Prostate gland (tissue), 2 donors: ENCODE results near the gene SYT13. TPM values are rescaled to one million over a fixed set of nuclear protein-coding genes. Genes with fewer than 3 reads are reported as not detected.

ENCODE experiments used
- DNase-seq: peaks from one replicate; pipeline ENCODE4 v3.0.0-alpha.2; 2019; ENCODE audit warnings: low spot score
- H3K27ac ChIP-seq, 2 donors: fragments of 200-600 bp; sonication (generic); 2 replicates each; pipeline ENCODE4 v1.5.1; 2017 to 2019
- H3K27me3 ChIP-seq: fragments of 200-600 bp; sonication (generic); replicated peaks from 2 replicates; pipeline ENCODE4 v1.5.1; 2019; ENCODE audit not compliant: insufficient read depth
- H3K36me3 ChIP-seq, 2 donors: fragments of 200-600 bp; sonication (generic); 1 replicate in 1 of 2; 2 replicates in 1 of 2; pipeline versions ENCODE4 v1.5.1 to v1.8.1; 2017 to 2019
- H3K4me1 ChIP-seq: fragments of 200-600 bp; sonication (generic); replicated peaks from 2 replicates; pipeline ENCODE4 v1.5.1; 2019
- H3K4me3 ChIP-seq, 2 donors: fragments of 200-600 bp; sonication (generic); 2 replicates each; pipeline ENCODE4 v1.5.1; 2017 to 2019
- H3K9me3 ChIP-seq: fragments of 200-600 bp; sonication (generic); 2 replicates; pipeline ENCODE4 v1.5.1; 2017
- POLR2A ChIP-seq: fragments of 450-650 bp; IDR thresholded peaks from one replicate; pipeline ENCODE4 v1.6.1; 2016; ENCODE audit warnings: antibody characterized with exemption, mild to moderate bottlenecking
- POLR2AphosphoS5 ChIP-seq: sonication (generic); formaldehyde crosslinking; IDR thresholded peaks from one replicate; pipeline ENCODE4 v1.6.1; 2017; ENCODE audit warnings: antibody characterized with exemption
- WGBS: methylation state at CpG from one replicate; pipeline ENCODE4 v1.1.5; 2018; 5-methylcytosine and 5-hydroxymethylcytosine counted together
- intact Hi-C: fragments of 100-400 bp; cut with DNase I; formaldehyde crosslinking; loops from one replicate; pipeline ENCODE4 v1.14.2; 2022
- total RNA-seq, 2 donors: library from RNA; depleted of rRNA; stranded (reverse); fragments of >200 nt; gene quantifications; one replicate each; pipeline ENCODE4 v1.1.0, GENCODE V29; 2016
- TF ChIP-seq, protein P1 (sequence below), 4 experiments: fragments of 200-600 bp in 2 of 4; fragments of 450-650 bp in 2 of 4; sonication (generic) in 2 of 4; IDR thresholded peaks; 1 replicate in 3 of 4; 2 replicates in 1 of 4; pipeline ENCODE4 v1.5.1; 2016 to 2019; ENCODE audit warnings: antibody characterized with exemption in 4 of 4, mild to moderate bottlenecking in 2 of 4, moderate library complexity in 2 of 4

The SYT13 gene
- total RNA-seq, 2 donors from 2014 or later, result 0.80 to 4.8 TPM

DNA sequence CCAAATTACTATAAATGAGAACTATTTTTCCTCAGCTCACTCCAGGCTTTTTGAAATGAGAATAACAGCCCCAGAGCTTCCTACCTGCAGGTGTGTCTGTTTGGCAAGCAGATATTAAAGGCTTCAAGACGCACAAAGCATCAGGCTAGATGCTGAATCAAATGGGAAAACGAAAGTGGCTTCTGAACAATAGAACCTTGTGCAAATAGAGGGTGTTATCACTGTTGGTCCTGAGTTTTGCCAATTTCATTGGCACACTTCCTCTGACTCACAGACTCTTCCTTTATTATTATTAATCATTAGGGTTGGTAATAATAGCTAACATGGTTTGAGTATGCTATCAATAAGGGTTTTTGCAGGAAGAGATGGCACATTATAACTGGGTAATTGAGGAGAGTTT, 13.4 kb downstream of the SYT13 start:
- TF ChIP-seq, protein P1, sequence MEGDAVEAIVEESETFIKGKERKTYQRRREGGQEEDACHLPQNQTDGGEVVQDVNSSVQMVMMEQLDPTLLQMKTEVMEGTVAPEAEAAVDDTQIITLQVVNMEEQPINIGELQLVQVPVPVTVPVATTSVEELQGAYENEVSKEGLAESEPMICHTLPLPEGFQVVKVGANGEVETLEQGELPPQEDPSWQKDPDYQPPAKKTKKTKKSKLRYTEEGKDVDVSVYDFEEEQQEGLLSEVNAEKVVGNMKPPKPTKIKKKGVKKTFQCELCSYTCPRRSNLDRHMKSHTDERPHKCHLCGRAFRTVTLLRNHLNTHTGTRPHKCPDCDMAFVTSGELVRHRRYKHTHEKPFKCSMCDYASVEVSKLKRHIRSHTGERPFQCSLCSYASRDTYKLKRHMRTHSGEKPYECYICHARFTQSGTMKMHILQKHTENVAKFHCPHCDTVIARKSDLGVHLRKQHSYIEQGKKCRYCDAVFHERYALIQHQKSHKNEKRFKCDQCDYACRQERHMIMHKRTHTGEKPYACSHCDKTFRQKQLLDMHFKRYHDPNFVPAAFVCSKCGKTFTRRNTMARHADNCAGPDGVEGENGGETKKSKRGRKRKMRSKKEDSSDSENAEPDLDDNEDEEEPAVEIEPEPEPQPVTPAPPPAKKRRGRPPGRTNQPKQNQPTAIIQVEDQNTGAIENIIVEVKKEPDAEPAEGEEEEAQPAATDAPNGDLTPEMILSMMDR (IDR thresholded peaks at IDR 0.05), result no peak
- TF ChIP-seq POLR2A (no peak), POLR2AphosphoS5 (no peak)
- no peaks in the 10 kb centered on the region for H3K4me1 ChIP-seq
- H3K36me3 ChIP-seq, result no peaks in the 10 kb centered on the region
- DNase-seq, result no peak
- H3K9me3 ChIP-seq, result no peaks in the 10 kb centered on the region
- WGBS, result 47% methylated on average over 2 of the region's 2 CpGs
- H3K27ac ChIP-seq, result no peak overlapping the region
- intact Hi-C loops, result no loop called here
- no peaks in the 10 kb centered on the region for H3K27me3 ChIP-seq
- no peak overlapping the region for H3K4me3 ChIP-seq

DNA sequence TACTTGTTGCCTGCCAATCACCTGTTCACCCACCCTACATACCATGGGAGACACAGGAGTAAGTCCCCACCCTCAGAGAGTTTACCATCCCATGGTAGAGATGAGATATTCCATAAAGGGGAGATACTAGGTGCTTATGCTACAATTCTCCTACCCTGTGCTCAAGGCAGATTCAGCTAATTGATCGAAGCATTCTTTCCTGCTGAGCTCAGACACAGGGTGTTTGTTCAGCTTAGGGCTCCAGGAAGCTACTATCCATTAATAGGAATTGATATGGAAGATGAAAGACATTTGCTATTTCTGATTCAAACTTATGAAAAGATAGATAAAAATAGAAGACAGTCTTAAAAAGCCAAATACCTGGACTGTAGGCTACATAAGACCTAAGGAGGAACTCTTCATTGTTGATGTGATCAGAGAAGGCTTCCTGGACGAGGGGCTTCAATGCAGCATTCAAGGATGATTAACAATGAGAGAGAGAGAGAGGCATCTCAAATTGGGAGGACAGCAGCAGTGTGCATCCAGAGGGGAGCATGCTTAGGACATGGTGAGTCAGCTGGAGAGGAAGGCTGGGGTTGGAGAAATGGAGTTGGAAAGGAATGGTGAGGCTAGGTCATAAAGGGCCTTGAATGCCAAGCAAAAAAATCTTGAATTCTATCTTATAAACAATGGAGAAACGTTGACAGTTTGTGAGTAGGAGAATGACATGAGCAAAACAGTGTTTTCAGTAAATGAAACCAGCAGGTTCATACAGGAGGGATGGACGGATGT, 15.0 kb downstream of the SYT13 start:
- Histone ChIP-seq H3K4me3 (no peak overlapping the region), H3K36me3 (no peaks in the 10 kb centered on the region), H3K9me3 (no peaks in the 10 kb centered on the region), H3K27me3 (no peaks in the 10 kb centered on the region), H3K4me1 (no peaks in the 10 kb centered on the region), H3K27ac (no peak overlapping the region)
- TF ChIP-seq, protein P1 (IDR thresholded peaks at IDR 0.05), result no peak
- TF ChIP-seq POLR2A (no peak), POLR2AphosphoS5 (no peak)
- intact Hi-C loops, result no loop called here
- WGBS, result 83% methylated on average over 4 of the region's 4 CpGs
- DNase-seq, result no peak

GRCh38 chr11:45269678-45270077, 16.5 kb downstream of the SYT13 start:
- Histone ChIP-seq H3K4me1 (no peaks in the 10 kb centered on the region), H3K9me3 (no peaks in the 10 kb centered on the region), H3K4me3 (no peak overlapping the region), H3K36me3 (no peaks in the 10 kb centered on the region), H3K27me3 (no peaks in the 10 kb centered on the region), H3K27ac (no peak overlapping the region)
- TF ChIP-seq POLR2AphosphoS5 (no peak), POLR2A (no peak)
- TF ChIP-seq, protein P1 (IDR thresholded peaks at IDR 0.05), result no peak
- intact Hi-C loops, result no loop called here
- no peak for DNase-seq

DNA sequence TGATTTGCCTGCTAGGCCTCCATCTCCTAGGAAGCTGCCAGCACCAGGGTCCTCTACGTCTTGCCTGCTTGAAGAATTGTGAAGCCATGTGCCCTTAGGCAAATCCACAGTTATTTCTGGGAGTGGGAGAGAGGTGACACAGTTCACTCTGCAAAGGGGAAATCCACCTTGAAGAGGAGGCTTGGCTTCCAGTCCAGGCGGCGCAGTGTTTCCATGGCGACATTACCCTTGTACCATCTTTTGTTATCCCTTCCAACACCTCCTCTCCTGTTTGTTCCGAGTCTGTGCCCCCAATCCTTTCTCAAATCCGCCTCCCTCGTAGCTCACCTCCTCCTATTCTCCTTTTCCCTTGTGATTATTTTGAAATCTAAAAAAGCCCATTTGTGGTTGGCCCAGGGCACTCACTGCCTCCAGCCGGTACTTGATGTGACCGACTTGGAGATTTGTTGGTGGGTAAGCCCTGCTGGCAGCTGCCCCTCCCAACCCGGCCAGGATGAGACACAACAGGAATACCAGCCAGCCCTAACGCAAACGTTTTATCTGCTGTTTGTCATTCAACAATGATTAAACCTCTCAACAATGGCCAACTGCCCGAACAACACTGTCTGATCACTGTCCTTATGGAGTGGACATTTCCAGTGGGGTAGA, 18.4 kb downstream of the SYT13 start:
- TF ChIP-seq POLR2AphosphoS5 (no peak), POLR2A (no peak)
- TF ChIP-seq, protein P1 (IDR thresholded peaks at IDR 0.05), result no peak
- intact Hi-C loops, result no loop called here
- H3K4me3 ChIP-seq, result no peak overlapping the region
- no peak for DNase-seq
- H3K9me3 ChIP-seq, result no peaks in the 10 kb centered on the region
- 54% methylated on average over 13 of the region's 13 CpGs for WGBS
- H3K4me1 ChIP-seq, result no peaks in the 10 kb centered on the region
- no peak overlapping the region for H3K27ac ChIP-seq
- H3K27me3 ChIP-seq, result no peaks in the 10 kb centered on the region
- H3K36me3 ChIP-seq, result no peaks in the 10 kb centered on the region

- Histone ChIP-seq H3K27me3 (no peaks in the 10 kb centered on the region), H3K4me3 (no peak overlapping the region), H3K36me3 (no peaks in the 10 kb centered on the region), H3K4me1 (no peaks in the 10 kb centered on the region), H3K27ac (no peak overlapping the region), H3K9me3 (no peaks in the 10 kb centered on the region)
- intact Hi-C loops, result no loop called here
- DNase-seq, result no peak
- no peak for TF ChIP-seq POLR2A
- TF ChIP-seq, protein P1 (IDR thresholded peaks at IDR 0.05), result no peak
- no peak for TF ChIP-seq POLR2AphosphoS5
- WGBS, result 76% methylated on average over 14 of the region's 14 CpGs
Observed at GRCh38 chr11:45267052-45267451, 19.1 kb downstream of the SYT13 start.
